Astrocyte (in vitro differentiated cells and primary cell): ENCODE results near the gene PTPN9. TPM values are rescaled to one million over a fixed set of nuclear protein-coding genes. Genes with fewer than 3 reads are reported as not detected.
"Not testable (repeated sequence)": the region's sequence is repeated elsewhere in the genome, so short reads cannot be mapped to it uniquely, and the experiment has no call there.

Source experiments
- DNase-seq: peaks from one replicate; pipeline ENCODE4 v3.0.0-alpha.2; 2010; ENCODE audit warnings: low read depth
- FAIRE-seq: peaks from 2 replicates; lab custom pipeline; 2011; peaks lifted over from hg19 to GRCh38; lab: Jason Lieb, UNC
- H2AFZ ChIP-seq: 2 replicates; pipeline ENCODE4 v1.6.0; 2012; ENCODE audit warnings: low read depth, low read length, inconsistent platforms
- H3K27ac ChIP-seq: 2 replicates; pipeline ENCODE4 v1.5.1; 2011; ENCODE audit warnings: low read depth, low read length, inconsistent platforms
- H3K27me3 ChIP-seq: 2 replicates; pipeline ENCODE4 v1.6.0; 2011; ENCODE audit warnings: low read length, inconsistent platforms; ENCODE audit not compliant: insufficient read depth
- H3K36me3 ChIP-seq: 2 replicates; pipeline ENCODE4 v1.5.1; 2011; ENCODE audit warnings: low read length, inconsistent platforms; ENCODE audit not compliant: insufficient read depth
- H3K4me1 ChIP-seq: 2 replicates; pipeline ENCODE4 v1.5.1; 2011; ENCODE audit warnings: low read length, inconsistent platforms; ENCODE audit not compliant: insufficient read depth
- H3K4me2 ChIP-seq: 2 replicates; pipeline ENCODE4 v1.6.0; 2012; ENCODE audit warnings: low read length, inconsistent platforms
- H3K4me3 ChIP-seq: 2 replicates; pipeline ENCODE4 v1.5.1; 2011; ENCODE audit warnings: low read depth, mild to moderate bottlenecking, low read length, inconsistent platforms; ENCODE audit not compliant: insufficient read depth
- H3K79me2 ChIP-seq: 2 replicates; pipeline ENCODE4 v1.6.0; 2012; ENCODE audit warnings: mild to moderate bottlenecking, low read length, inconsistent platforms; ENCODE audit not compliant: insufficient read depth
- H3K9ac ChIP-seq: 2 replicates; pipeline ENCODE4 v1.6.0; 2012; ENCODE audit warnings: mild to moderate bottlenecking, low read length, inconsistent platforms
- H3K9me3 ChIP-seq: 2 replicates; pipeline ENCODE4 v1.5.1; 2012; ENCODE audit warnings: low read depth, mild to moderate bottlenecking, low read length, inconsistent platforms; ENCODE audit not compliant: insufficient read depth
- H4K20me1 ChIP-seq: 2 replicates; pipeline ENCODE4 v1.6.0; 2012; ENCODE audit warnings: low read length, inconsistent platforms; ENCODE audit not compliant: insufficient read depth
- H3K27ac Mint-ChIP-seq: one replicate; pipeline ENCODE4 v1.8.0; 2021; ENCODE audit warnings: mild to moderate bottlenecking, mixed read lengths; ENCODE audit not compliant: unreplicated experiment
- H3K27me3 Mint-ChIP-seq: one replicate; pipeline ENCODE4 v1.8.0; 2021; ENCODE audit warnings: low read depth, mixed read lengths; ENCODE audit not compliant: unreplicated experiment
- H3K36me3 Mint-ChIP-seq: one replicate; pipeline ENCODE4 v1.8.0; 2021; ENCODE audit warnings: low read depth, mixed read lengths; ENCODE audit not compliant: unreplicated experiment
- H3K4me1 Mint-ChIP-seq: one replicate; pipeline ENCODE4 v1.8.0; 2021; ENCODE audit warnings: low read depth, mixed read lengths; ENCODE audit not compliant: unreplicated experiment
- H3K4me3 Mint-ChIP-seq: one replicate; pipeline ENCODE4 v1.8.0; 2021; ENCODE audit warnings: mild to moderate bottlenecking, moderate library complexity, mixed read lengths; ENCODE audit not compliant: unreplicated experiment
- H3K9me3 Mint-ChIP-seq: one replicate; pipeline ENCODE4 v1.8.0; 2021; ENCODE audit warnings: mild to moderate bottlenecking, mixed read lengths; ENCODE audit not compliant: unreplicated experiment
- EZH2 ChIP-seq: IDR thresholded peaks from 2 replicates; pipeline ENCODE4 v1.6.1; 2012; ENCODE audit warnings: mild to moderate bottlenecking, low read length, inconsistent platforms; ENCODE audit not compliant: insufficient read depth
- total RNA-seq: library from RNA; stranded (reverse); gene quantifications from 2 replicates; pipeline ENCODE4 v1.2.1, GENCODE V29; 2021
- TF ChIP-seq, protein P1 (sequence below): IDR thresholded peaks from 2 replicates; pipeline ENCODE4 v1.5.1; 2011; ENCODE audit warnings: low read depth, mild to moderate bottlenecking, inconsistent platforms, low read length, moderate library complexity; ENCODE audit not compliant: insufficient read depth

The PTPN9 gene
- total RNA-seq, 1 donor from 2014 or later: 34.7 TPM

- no peak for DNase-seq
These were observed 76.8 kb downstream of the PTPN9 start for GRCh38 chr15:75502360-75502759.

DNA sequence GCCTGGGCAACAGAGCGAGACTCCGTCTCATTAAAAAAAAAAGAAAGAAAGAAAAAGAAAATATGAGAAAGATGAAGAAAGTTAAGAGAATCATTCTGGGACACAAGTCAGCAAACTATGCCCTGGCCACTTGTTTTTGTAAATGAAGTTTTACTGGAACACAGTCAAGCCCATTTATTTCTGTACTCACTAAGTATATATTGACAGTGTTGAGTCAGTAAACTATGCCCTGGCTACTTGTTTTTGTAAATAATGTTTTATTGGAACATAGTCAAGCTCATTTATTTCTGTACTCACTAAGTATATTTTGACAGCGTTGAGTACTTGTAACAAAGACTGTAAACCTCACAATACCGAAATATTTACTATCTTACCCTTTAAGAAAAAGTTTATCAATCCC is 85.4 kb downstream of the PTPN9 start:
- FAIRE-seq: no peak
- H3K79me2 ChIP-seq: no peaks in the 10 kb centered on the region
- H2AFZ ChIP-seq: no peak overlapping the region
- Mint-ChIP-seq H3K27me3 (no peaks in the 10 kb centered on the region), H3K4me1 (no peaks in the 10 kb centered on the region), H3K36me3 (peaks cover 2% of the 10 kb centered on the region), H3K9me3 (no peaks in the 10 kb centered on the region), H3K27ac (no peak overlapping the region), H3K4me3 (no peak overlapping the region)
- H3K4me1 ChIP-seq: no peaks in the 10 kb centered on the region
- H4K20me1 ChIP-seq: peaks cover 4% of the 10 kb centered on the region
- no peaks in the 10 kb centered on the region for H3K9me3 ChIP-seq
- TF ChIP-seq, protein P1, sequence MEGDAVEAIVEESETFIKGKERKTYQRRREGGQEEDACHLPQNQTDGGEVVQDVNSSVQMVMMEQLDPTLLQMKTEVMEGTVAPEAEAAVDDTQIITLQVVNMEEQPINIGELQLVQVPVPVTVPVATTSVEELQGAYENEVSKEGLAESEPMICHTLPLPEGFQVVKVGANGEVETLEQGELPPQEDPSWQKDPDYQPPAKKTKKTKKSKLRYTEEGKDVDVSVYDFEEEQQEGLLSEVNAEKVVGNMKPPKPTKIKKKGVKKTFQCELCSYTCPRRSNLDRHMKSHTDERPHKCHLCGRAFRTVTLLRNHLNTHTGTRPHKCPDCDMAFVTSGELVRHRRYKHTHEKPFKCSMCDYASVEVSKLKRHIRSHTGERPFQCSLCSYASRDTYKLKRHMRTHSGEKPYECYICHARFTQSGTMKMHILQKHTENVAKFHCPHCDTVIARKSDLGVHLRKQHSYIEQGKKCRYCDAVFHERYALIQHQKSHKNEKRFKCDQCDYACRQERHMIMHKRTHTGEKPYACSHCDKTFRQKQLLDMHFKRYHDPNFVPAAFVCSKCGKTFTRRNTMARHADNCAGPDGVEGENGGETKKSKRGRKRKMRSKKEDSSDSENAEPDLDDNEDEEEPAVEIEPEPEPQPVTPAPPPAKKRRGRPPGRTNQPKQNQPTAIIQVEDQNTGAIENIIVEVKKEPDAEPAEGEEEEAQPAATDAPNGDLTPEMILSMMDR: no peak
- TF ChIP-seq EZH2: no peak
- no peak overlapping the region for H3K9ac ChIP-seq
- no peak overlapping the region for H3K27ac ChIP-seq
- no peak for DNase-seq
- H3K4me2 ChIP-seq: no peak overlapping the region
- H3K4me3 ChIP-seq: no peak overlapping the region
- peaks cover 9% of the 10 kb centered on the region for H3K36me3 ChIP-seq
- no peaks in the 10 kb centered on the region for H3K27me3 ChIP-seq

More at GRCh38 chr15:75502360-75502759, 76.8 kb downstream of the PTPN9 start:
- no peaks in the 10 kb centered on the region for H3K9me3 ChIP-seq
- H3K36me3 Mint-ChIP-seq: peaks cover 25% of the 10 kb centered on the region
- H3K27ac Mint-ChIP-seq: no peak overlapping the region
- peaks cover 13% of the 10 kb centered on the region for H3K36me3 ChIP-seq
- H3K4me1 Mint-ChIP-seq: no peaks in the 10 kb centered on the region
- no peak overlapping the region for H3K4me3 ChIP-seq
- H2AFZ ChIP-seq: no peak overlapping the region
- H3K27me3 Mint-ChIP-seq: no peaks in the 10 kb centered on the region
- no peak overlapping the region for H3K27ac ChIP-seq
- no peaks in the 10 kb centered on the region for H3K4me1 ChIP-seq
- H3K79me2 ChIP-seq: no peaks in the 10 kb centered on the region
- no peak overlapping the region for H3K9ac ChIP-seq
- no peaks in the 10 kb centered on the region for H3K27me3 ChIP-seq
- H3K4me3 Mint-ChIP-seq: no peak overlapping the region
- no peak overlapping the region for H3K4me2 ChIP-seq
- H3K9me3 Mint-ChIP-seq: peaks cover 2% of the 10 kb centered on the region
- TF ChIP-seq EZH2: no peak
- TF ChIP-seq, protein P1: no peak
- no peaks in the 10 kb centered on the region for H4K20me1 ChIP-seq
- no peak for FAIRE-seq

- DNase-seq (no peak), FAIRE-seq (no peak)
- Mint-ChIP-seq H3K27me3 (no peaks in the 10 kb centered on the region), H3K27ac (no peak overlapping the region), H3K4me1 (no peaks in the 10 kb centered on the region), H3K4me3 (no peak overlapping the region), H3K36me3 (peaks cover 26% of the 10 kb centered on the region), H3K9me3 (peaks cover 3% of the 10 kb centered on the region)
- Histone ChIP-seq H3K4me1 (no peaks in the 10 kb centered on the region), H4K20me1 (no peaks in the 10 kb centered on the region), H2AFZ (no peak overlapping the region), H3K79me2 (no peaks in the 10 kb centered on the region), H3K4me2 (no peak overlapping the region), H3K9me3 (no peaks in the 10 kb centered on the region), H3K4me3 (no peak overlapping the region), H3K27ac (no peak overlapping the region), H3K9ac (no peak overlapping the region), H3K27me3 (no peaks in the 10 kb centered on the region), H3K36me3 (peaks cover 4% of the 10 kb centered on the region)
- no peak for TF ChIP-seq EZH2
- TF ChIP-seq, protein P1: no peak
These were observed 95.2 kb downstream of the PTPN9 start for GRCh38 chr15:75483961-75484360.

GRCh38 chr15:75483556-75483955 is 95.6 kb downstream of the PTPN9 start:
- not testable (repeated sequence) for H3K9me3 ChIP-seq, H3K4me3 ChIP-seq, H3K4me1 Mint-ChIP-seq, H3K9ac ChIP-seq, H3K9me3 Mint-ChIP-seq, H3K27me3 ChIP-seq, H3K27ac ChIP-seq, H3K27ac Mint-ChIP-seq, H3K79me2 ChIP-seq, H3K27me3 Mint-ChIP-seq, H4K20me1 ChIP-seq, H3K4me2 ChIP-seq, H2AFZ ChIP-seq, H3K4me3 Mint-ChIP-seq, H3K4me1 ChIP-seq, FAIRE-seq, H3K36me3 ChIP-seq, DNase-seq
- peaks cover 29% of the 10 kb centered on the region for H3K36me3 Mint-ChIP-seq
